ENCODE results near the gene PSME4.

DNA sequence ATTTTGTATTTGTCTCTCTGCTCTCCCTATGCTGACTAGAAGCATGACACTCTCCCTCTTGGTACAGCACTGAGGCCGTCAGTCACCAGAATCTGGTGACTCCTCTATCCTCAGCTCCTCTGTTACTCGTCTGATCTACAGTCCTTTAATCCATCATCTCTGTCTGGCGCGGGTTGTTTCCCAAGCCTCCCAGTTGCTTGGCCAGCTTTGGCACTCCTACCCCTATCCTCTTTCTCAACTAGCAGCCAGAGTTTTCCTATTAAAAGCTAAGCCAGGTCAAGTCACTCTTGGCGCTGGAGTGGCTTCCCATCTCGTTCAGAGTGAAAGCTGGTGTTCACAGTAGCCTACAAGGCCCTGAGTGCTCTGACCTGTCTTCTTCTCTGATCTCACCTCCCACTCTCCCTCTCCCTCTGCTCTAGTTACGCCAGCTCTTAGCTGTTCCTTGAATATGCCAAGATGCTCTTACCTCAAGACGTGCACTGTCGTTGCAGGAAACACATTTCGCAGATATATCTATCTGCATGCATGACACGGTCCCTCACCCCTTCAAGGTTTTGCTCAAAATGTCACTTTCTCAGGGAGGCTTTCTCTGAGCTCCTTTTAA, 41.8 kb upstream of the PSME4 start:
- no peak for TF ChIP-seq POLR2A (IDR thresholded peaks at IDR 0.05)
- TF ChIP-seq, protein P1, sequence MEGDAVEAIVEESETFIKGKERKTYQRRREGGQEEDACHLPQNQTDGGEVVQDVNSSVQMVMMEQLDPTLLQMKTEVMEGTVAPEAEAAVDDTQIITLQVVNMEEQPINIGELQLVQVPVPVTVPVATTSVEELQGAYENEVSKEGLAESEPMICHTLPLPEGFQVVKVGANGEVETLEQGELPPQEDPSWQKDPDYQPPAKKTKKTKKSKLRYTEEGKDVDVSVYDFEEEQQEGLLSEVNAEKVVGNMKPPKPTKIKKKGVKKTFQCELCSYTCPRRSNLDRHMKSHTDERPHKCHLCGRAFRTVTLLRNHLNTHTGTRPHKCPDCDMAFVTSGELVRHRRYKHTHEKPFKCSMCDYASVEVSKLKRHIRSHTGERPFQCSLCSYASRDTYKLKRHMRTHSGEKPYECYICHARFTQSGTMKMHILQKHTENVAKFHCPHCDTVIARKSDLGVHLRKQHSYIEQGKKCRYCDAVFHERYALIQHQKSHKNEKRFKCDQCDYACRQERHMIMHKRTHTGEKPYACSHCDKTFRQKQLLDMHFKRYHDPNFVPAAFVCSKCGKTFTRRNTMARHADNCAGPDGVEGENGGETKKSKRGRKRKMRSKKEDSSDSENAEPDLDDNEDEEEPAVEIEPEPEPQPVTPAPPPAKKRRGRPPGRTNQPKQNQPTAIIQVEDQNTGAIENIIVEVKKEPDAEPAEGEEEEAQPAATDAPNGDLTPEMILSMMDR (IDR thresholded peaks at IDR 0.05) = no peak
- TF ChIP-seq EP300 (IDR thresholded peaks at IDR 0.05; ENCODE audit: low read depth) = no peak
